Trophoblast cell (in vitro differentiated cells and primary cell): ENCODE measurements around the gene BBIP1.

Experiments used
- DNase-seq, 2 donors: peaks; one replicate each; pipeline ENCODE4 v3.0.0-alpha.2; 2016
- H2AFZ ChIP-seq: 2 replicates; pipeline ENCODE4 v1.6.1; 2013; ENCODE audit warnings: low read length, moderate library complexity, mild to moderate bottlenecking; ENCODE audit not compliant: insufficient read depth, poor library complexity
- H2AK5ac ChIP-seq: 2 replicates; pipeline ENCODE4 v1.6.1; 2013; ENCODE audit warnings: mild to moderate bottlenecking, low read length
- H2BK120ac ChIP-seq: 2 replicates; pipeline ENCODE4 v1.6.1; 2013; ENCODE audit warnings: low read length, mild to moderate bottlenecking, moderate library complexity; ENCODE audit not compliant: insufficient read depth, poor library complexity
- H2BK12ac ChIP-seq: 2 replicates; pipeline ENCODE4 v1.6.1; 2013; ENCODE audit warnings: mild to moderate bottlenecking, low read length, moderate library complexity
- H2BK5ac ChIP-seq: 2 replicates; pipeline ENCODE4 v1.6.1; 2013; ENCODE audit warnings: low read length, low read depth, moderate library complexity, mild to moderate bottlenecking; ENCODE audit not compliant: poor library complexity
- H3K14ac ChIP-seq: 2 replicates; pipeline ENCODE4 v1.6.1; 2013; ENCODE audit warnings: mild to moderate bottlenecking, low read length
- H3K18ac ChIP-seq: 2 replicates; pipeline ENCODE4 v1.6.1; 2013; ENCODE audit warnings: mild to moderate bottlenecking, low read length
- H3K23ac ChIP-seq: 2 replicates; pipeline ENCODE4 v1.6.1; 2013; ENCODE audit warnings: low read length
- H3K27ac ChIP-seq: 2 replicates; pipeline ENCODE4 v1.5.1; 2013; ENCODE audit warnings: low read depth, mild to moderate bottlenecking, inconsistent platforms, low read length, moderate library complexity
- H3K27me3 ChIP-seq: 2 replicates; pipeline ENCODE4 v1.6.1; 2013; ENCODE audit warnings: inconsistent platforms, mild to moderate bottlenecking, low read length, moderate library complexity; ENCODE audit not compliant: insufficient read depth
- H3K36me3 ChIP-seq, 2 experiments: 1 replicate in 1 of 2; 2 replicates in 1 of 2; pipeline ENCODE4 v1.6.1; 2013; ENCODE audit warnings: low read length in 2 of 2, mild to moderate bottlenecking in 2 of 2, moderate library complexity in 1 of 2; ENCODE audit not compliant: insufficient read depth in 2 of 2, control insufficient read depth in 1 of 2
- H3K4ac ChIP-seq: 2 replicates; pipeline ENCODE4 v1.6.1; 2013; ENCODE audit warnings: low read depth, mild to moderate bottlenecking, low read length, moderate library complexity
- H3K4me1 ChIP-seq, 2 experiments: 1 replicate in 1 of 2; 2 replicates in 1 of 2; pipeline ENCODE4 v1.6.1; 2013; ENCODE audit warnings: low read length in 2 of 2, mild to moderate bottlenecking in 2 of 2, moderate library complexity in 1 of 2; ENCODE audit not compliant: insufficient read depth in 2 of 2, control insufficient read depth in 1 of 2
- H3K4me2 ChIP-seq: 2 replicates; pipeline ENCODE4 v1.6.1; 2013; ENCODE audit warnings: inconsistent platforms, mild to moderate bottlenecking, low read length, moderate library complexity
- H3K4me3 ChIP-seq: 2 replicates; pipeline ENCODE4 v1.5.1; 2013; ENCODE audit warnings: mild to moderate bottlenecking, low read depth, low read length, inconsistent platforms
- H3K79me1 ChIP-seq: one replicate; pipeline ENCODE4 v1.6.1; 2013; ENCODE audit warnings: low read length
- H3K79me2 ChIP-seq: 2 replicates; pipeline ENCODE4 v1.6.1; 2013; ENCODE audit warnings: low read length, mild to moderate bottlenecking; ENCODE audit not compliant: control insufficient read depth, insufficient read depth, poor library complexity
- H3K9ac ChIP-seq: 2 replicates; pipeline ENCODE4 v1.6.1; 2013; ENCODE audit warnings: mild to moderate bottlenecking, low read length
- H3K9me3 ChIP-seq: 2 replicates; pipeline ENCODE4 v1.6.1; 2013; ENCODE audit warnings: low read depth, mild to moderate bottlenecking, control low read depth, inconsistent platforms, low read length; ENCODE audit not compliant: insufficient read depth
- H4K12ac ChIP-seq: 2 replicates; pipeline ENCODE4 v1.6.1; 2013; ENCODE audit warnings: low read depth, mild to moderate bottlenecking, low read length, moderate library complexity
- H4K8ac ChIP-seq: 2 replicates; pipeline ENCODE4 v1.6.1; 2013; ENCODE audit warnings: low read depth, mild to moderate bottlenecking, low read length, moderate library complexity
- H4K91ac ChIP-seq: one replicate; pipeline ENCODE4 v1.6.1; 2013; ENCODE audit warnings: low read depth, mild to moderate bottlenecking, low read length, moderate library complexity
- WGBS: extraction: QIAGEN DNeasy Blood & Tissue Kit; methylation state at CpG from one replicate; pipeline ENCODE4 v1.1.7; 2013; ENCODE audit warnings: missing lambda C conversion rate; ENCODE audit not compliant: insufficient read length, insufficient coverage; ENCODE audit errors: extremely low coverage; 5-methylcytosine and 5-hydroxymethylcytosine counted together

The BBIP1 gene

GRCh38 chr10:110959379-110960332 lies 40.7 kb upstream of the BBIP1 start:
- Histone ChIP-seq H3K4ac (no peak overlapping the region), H4K12ac (no peak overlapping the region), H3K36me3 (no peaks in the 10 kb centered on the region), H2BK5ac (no peak overlapping the region), H3K4me3 (no peak overlapping the region), H3K9me3 (no peaks in the 10 kb centered on the region), H3K18ac (no peak overlapping the region), H3K4me1 (no peaks in the 10 kb centered on the region), H3K27me3 (no peaks in the 10 kb centered on the region), H3K79me1 (no peaks in the 10 kb centered on the region), H3K14ac (no peak overlapping the region), H4K91ac (no peak overlapping the region), H2AFZ (no peak overlapping the region), H3K27ac (no peak overlapping the region), H3K4me2 (no peak overlapping the region), H3K79me2 (no peaks in the 10 kb centered on the region), H3K9ac (no peak overlapping the region), H4K8ac (no peak overlapping the region), H2BK12ac (no peak overlapping the region), H2BK120ac (no peak overlapping the region), H2AK5ac (no peak overlapping the region), H3K23ac (no peak overlapping the region)
- peak in 1 of 2 donors; percentile 32 for DNase-seq
- WGBS = no CpG with 5 or more reads among the region's 4 CpGs

- no CpG with 5 or more reads among the region's 1 CpG for WGBS
- H2AK5ac ChIP-seq = no peak overlapping the region
- H3K79me2 ChIP-seq = no peaks in the 10 kb centered on the region
- H3K9ac ChIP-seq = no peak overlapping the region
- H3K27ac ChIP-seq = no peak overlapping the region
- no peaks in the 10 kb centered on the region for H3K4me1 ChIP-seq
- no peak overlapping the region for H3K18ac ChIP-seq
- H3K9me3 ChIP-seq = no peaks in the 10 kb centered on the region
- H3K4me2 ChIP-seq = no peak overlapping the region
- no peak overlapping the region for H4K8ac ChIP-seq
- no peaks in the 10 kb centered on the region for H3K27me3 ChIP-seq
- H2BK5ac ChIP-seq = no peak overlapping the region
- H3K4ac ChIP-seq = no peak overlapping the region
- peaks cover 0 to under 1% of the 10 kb centered on the region in 2 experiments for H3K36me3 ChIP-seq
- no peak overlapping the region for H3K14ac ChIP-seq
- H3K79me1 ChIP-seq = no peaks in the 10 kb centered on the region
- no peak overlapping the region for H2BK12ac ChIP-seq
- H2BK120ac ChIP-seq = no peak overlapping the region
- no peak overlapping the region for H3K4me3 ChIP-seq
- H2AFZ ChIP-seq = no peak overlapping the region
- DNase-seq = no peak
- no peak overlapping the region for H3K23ac ChIP-seq
- no peak overlapping the region for H4K12ac ChIP-seq
- H4K91ac ChIP-seq = no peak overlapping the region
Measured at GRCh38 chr10:110957606-110958005, 38.6 kb upstream of the BBIP1 start.

- Histone ChIP-seq H3K9ac (no peak overlapping the region), H4K91ac (no peak overlapping the region), H4K8ac (no peak overlapping the region), H3K79me2 (peaks cover 2% of the 10 kb centered on the region), H2BK12ac (no peak overlapping the region), H2AFZ (no peak overlapping the region), H3K18ac (no peak overlapping the region), H2BK120ac (no peak overlapping the region), H3K36me3 (peaks cover 4% of the 10 kb centered on the region in 2 experiments), H2AK5ac (no peak overlapping the region), H3K4me2 (no peak overlapping the region), H3K27ac (no peak overlapping the region), H3K23ac (no peak overlapping the region), H3K79me1 (no peaks in the 10 kb centered on the region), H4K12ac (no peak overlapping the region), H3K4me3 (no peak overlapping the region), H3K4ac (no peak overlapping the region), H3K9me3 (no peaks in the 10 kb centered on the region), H3K4me1 (peaks cover 3% of the 10 kb centered on the region in 2 experiments), H3K27me3 (no peaks in the 10 kb centered on the region), H3K14ac (no peak overlapping the region), H2BK5ac (no peak overlapping the region)
- no CpG with 5 or more reads among the region's 4 CpGs for WGBS
- DNase-seq = no peak
Measured at GRCh38 chr10:110951381-110951780, 32.4 kb upstream of the BBIP1 start.

- H3K4me2 ChIP-seq = peak overlapping the region; percentile 15
- no peak overlapping the region for H3K18ac ChIP-seq
- H2BK12ac ChIP-seq = no peak overlapping the region
- no peak overlapping the region for H2BK120ac ChIP-seq
- H3K14ac ChIP-seq = no peak overlapping the region
- H3K9ac ChIP-seq = no peak overlapping the region
- no peak overlapping the region for H4K91ac ChIP-seq
- no peak overlapping the region for H4K12ac ChIP-seq
- no peak overlapping the region for H2BK5ac ChIP-seq
- H3K9me3 ChIP-seq = no peaks in the 10 kb centered on the region
- DNase-seq = peak; percentile 61 to 77
- H3K79me1 ChIP-seq = no peaks in the 10 kb centered on the region
- no peak overlapping the region for H3K27ac ChIP-seq
- H2AFZ ChIP-seq = no peak overlapping the region
- no peaks in the 10 kb centered on the region for H3K27me3 ChIP-seq
- H3K4me1 ChIP-seq = peaks cover 3% of the 10 kb centered on the region in 2 experiments
- no peak overlapping the region for H3K23ac ChIP-seq
- no peak overlapping the region for H3K4ac ChIP-seq
- peaks cover 1 to 2% of the 10 kb centered on the region in 2 experiments for H3K36me3 ChIP-seq
- WGBS = no CpG with 5 or more reads among the region's 4 CpGs
- peaks cover 3% of the 10 kb centered on the region for H3K79me2 ChIP-seq
- H3K4me3 ChIP-seq = no peak overlapping the region
- H4K8ac ChIP-seq = no peak overlapping the region
- H2AK5ac ChIP-seq = no peak overlapping the region
Measured at GRCh38 chr10:110947061-110947595, 28.1 kb upstream of the BBIP1 start.
